ENCODE measurements around the gene IFNG-AS1. TPM values are rescaled to one million over a fixed set of nuclear protein-coding genes. Genes with fewer than 3 reads are reported as not detected.

The IFNG-AS1 gene
- polyA plus RNA-seq, 1 donor from 2014 or later = not detected

DNA sequence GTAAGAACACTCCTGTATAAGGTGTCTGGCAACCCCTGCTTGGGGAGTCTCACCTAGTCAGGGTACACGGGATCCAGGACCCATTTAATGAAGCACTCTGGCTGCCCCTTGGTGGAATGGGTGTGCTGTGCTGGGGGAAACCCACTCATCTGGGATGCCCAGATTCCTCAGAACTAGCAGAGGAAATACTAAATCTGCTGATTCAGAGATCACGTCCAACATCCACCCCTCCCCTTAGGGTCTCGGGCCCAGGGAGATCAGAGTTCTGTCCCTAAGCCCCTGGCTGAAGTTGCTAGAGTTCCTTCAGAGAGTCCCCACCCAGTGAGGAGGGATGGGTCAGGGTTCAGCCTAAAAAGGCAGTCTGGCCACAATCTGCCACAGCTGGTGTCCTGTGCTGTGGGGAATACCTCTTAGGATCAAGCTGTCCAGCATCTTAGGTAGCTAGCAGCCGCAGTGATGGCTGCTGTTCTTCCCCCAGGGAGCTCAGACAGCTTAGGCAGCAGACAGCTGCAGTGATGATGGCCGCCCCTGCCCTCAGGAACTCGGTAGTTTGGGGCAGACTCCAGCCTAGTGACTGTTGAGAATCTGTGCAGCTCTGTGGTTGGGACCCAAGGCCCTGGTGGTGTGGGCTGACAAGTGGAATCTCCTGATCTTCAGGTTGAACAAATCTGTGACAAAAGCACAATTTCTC is 74.8 kb downstream of the IFNG-AS1 start:
- TF ChIP-seq EP300 (conservative IDR thresholded peaks at IDR 0.05; ENCODE audit: poor library complexity, severe bottlenecking) = no peak
- no peaks in the 10 kb centered on the region for H3K79me2 ChIP-seq (replicated peaks; ENCODE audit: insufficient read depth, low read length)
- peaks cover 4% of the 10 kb centered on the region for H3K9me3 ChIP-seq (ENCODE audit: low read length)
- H4K20me1 ChIP-seq (ENCODE audit: insufficient read depth) = no peaks in the 10 kb centered on the region
- H3K27ac ChIP-seq (ENCODE audit: low read length) = no peak overlapping the region
- H3K36me3 ChIP-seq (ENCODE audit: insufficient read depth, low read length) = no peaks in the 10 kb centered on the region
- no peak overlapping the region for H2AFZ ChIP-seq (ENCODE audit: low read depth, low read length)
- no peaks in the 10 kb centered on the region for H3K9me2 ChIP-seq (ENCODE audit: insufficient read depth, low read length)
- H3K4me3 ChIP-seq (ENCODE audit: low read length) = no peak overlapping the region
- no peak overlapping the region for H3K9ac ChIP-seq (ENCODE audit: low read length)
- H3K27me3 ChIP-seq (ENCODE audit: insufficient read depth, low read depth, low read length) = no peaks in the 10 kb centered on the region
- no peak overlapping the region for H3K4me2 ChIP-seq (ENCODE audit: low read length)
- no peaks in the 10 kb centered on the region for H3F3A ChIP-seq (ENCODE audit: insufficient read depth, low read length, poor library complexity, severe bottlenecking)

DNA sequence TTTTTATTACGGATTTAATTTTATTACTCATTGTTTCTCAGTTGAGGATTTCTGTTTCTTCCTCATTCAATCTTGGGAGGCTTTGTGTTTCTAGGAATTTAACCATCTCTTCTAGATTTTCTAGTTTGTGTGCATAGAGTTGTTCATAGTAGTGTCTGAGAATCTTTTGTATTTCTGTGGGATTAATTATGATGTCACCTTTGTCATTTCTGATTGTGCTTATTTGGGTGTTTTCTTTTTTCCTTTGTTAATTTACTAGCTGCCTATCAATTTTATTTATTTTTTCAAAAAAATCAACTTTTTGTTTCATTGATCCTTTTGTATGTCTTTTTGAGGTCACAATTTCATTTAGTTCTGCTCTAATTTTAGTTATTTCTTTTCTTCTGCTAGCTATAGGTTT is 75.9 kb downstream of the IFNG-AS1 start:
- Histone ChIP-seq H3K27ac (ENCODE audit: low read length) (no peak overlapping the region), H3K4me2 (ENCODE audit: low read length) (no peak overlapping the region), H3F3A (ENCODE audit: insufficient read depth, low read length, poor library complexity, severe bottlenecking) (no peaks in the 10 kb centered on the region), H3K9me3 (ENCODE audit: low read length) (peaks cover 4% of the 10 kb centered on the region), H3K9me2 (ENCODE audit: insufficient read depth, low read length) (no peaks in the 10 kb centered on the region), H3K36me3 (ENCODE audit: insufficient read depth, low read length) (no peaks in the 10 kb centered on the region), H3K79me2 (replicated peaks; ENCODE audit: insufficient read depth, low read length) (no peaks in the 10 kb centered on the region), H3K9ac (ENCODE audit: low read length) (no peak overlapping the region), H3K27me3 (ENCODE audit: insufficient read depth, low read depth, low read length) (no peaks in the 10 kb centered on the region), H4K20me1 (ENCODE audit: insufficient read depth) (no peaks in the 10 kb centered on the region), H2AFZ (ENCODE audit: low read depth, low read length) (no peak overlapping the region), H3K4me3 (ENCODE audit: low read length) (no peak overlapping the region)
- TF ChIP-seq TAF1 (IDR thresholded peaks at IDR 0.05; ENCODE audit: low read depth) (no peak), MXI1 (conservative IDR thresholded peaks at IDR 0.05; ENCODE audit: poor library complexity, severe bottlenecking) (no peak), POLR2AphosphoS5 (IDR thresholded peaks at IDR 0.05) (no peak), EP300 (conservative IDR thresholded peaks at IDR 0.05; ENCODE audit: poor library complexity, severe bottlenecking) (no peak), RAD21 (conservative IDR thresholded peaks at IDR 0.05) (no peak), SMC3 (conservative IDR thresholded peaks at IDR 0.05; ENCODE audit: poor library complexity) (no peak), EZH2 (IDR thresholded peaks at IDR 0.05; ENCODE audit: borderline replicate concordance, insufficient read depth, low read length, poor library complexity, severe bottlenecking) (no peak)
- TF ChIP-seq, protein P1, sequence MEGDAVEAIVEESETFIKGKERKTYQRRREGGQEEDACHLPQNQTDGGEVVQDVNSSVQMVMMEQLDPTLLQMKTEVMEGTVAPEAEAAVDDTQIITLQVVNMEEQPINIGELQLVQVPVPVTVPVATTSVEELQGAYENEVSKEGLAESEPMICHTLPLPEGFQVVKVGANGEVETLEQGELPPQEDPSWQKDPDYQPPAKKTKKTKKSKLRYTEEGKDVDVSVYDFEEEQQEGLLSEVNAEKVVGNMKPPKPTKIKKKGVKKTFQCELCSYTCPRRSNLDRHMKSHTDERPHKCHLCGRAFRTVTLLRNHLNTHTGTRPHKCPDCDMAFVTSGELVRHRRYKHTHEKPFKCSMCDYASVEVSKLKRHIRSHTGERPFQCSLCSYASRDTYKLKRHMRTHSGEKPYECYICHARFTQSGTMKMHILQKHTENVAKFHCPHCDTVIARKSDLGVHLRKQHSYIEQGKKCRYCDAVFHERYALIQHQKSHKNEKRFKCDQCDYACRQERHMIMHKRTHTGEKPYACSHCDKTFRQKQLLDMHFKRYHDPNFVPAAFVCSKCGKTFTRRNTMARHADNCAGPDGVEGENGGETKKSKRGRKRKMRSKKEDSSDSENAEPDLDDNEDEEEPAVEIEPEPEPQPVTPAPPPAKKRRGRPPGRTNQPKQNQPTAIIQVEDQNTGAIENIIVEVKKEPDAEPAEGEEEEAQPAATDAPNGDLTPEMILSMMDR (IDR thresholded peaks at IDR 0.05; ENCODE audit: poor library complexity, severe bottlenecking) = no peak
- TF ChIP-seq, protein P2, sequence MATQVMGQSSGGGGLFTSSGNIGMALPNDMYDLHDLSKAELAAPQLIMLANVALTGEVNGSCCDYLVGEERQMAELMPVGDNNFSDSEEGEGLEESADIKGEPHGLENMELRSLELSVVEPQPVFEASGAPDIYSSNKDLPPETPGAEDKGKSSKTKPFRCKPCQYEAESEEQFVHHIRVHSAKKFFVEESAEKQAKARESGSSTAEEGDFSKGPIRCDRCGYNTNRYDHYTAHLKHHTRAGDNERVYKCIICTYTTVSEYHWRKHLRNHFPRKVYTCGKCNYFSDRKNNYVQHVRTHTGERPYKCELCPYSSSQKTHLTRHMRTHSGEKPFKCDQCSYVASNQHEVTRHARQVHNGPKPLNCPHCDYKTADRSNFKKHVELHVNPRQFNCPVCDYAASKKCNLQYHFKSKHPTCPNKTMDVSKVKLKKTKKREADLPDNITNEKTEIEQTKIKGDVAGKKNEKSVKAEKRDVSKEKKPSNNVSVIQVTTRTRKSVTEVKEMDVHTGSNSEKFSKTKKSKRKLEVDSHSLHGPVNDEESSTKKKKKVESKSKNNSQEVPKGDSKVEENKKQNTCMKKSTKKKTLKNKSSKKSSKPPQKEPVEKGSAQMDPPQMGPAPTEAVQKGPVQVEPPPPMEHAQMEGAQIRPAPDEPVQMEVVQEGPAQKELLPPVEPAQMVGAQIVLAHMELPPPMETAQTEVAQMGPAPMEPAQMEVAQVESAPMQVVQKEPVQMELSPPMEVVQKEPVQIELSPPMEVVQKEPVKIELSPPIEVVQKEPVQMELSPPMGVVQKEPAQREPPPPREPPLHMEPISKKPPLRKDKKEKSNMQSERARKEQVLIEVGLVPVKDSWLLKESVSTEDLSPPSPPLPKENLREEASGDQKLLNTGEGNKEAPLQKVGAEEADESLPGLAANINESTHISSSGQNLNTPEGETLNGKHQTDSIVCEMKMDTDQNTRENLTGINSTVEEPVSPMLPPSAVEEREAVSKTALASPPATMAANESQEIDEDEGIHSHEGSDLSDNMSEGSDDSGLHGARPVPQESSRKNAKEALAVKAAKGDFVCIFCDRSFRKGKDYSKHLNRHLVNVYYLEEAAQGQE (IDR thresholded peaks at IDR 0.05; ENCODE audit: borderline replicate concordance) = no peak
